Neural cell (in vitro differentiated cells): ENCODE results near the gene CMTM5.

Experiments
- EP300 ChIP-seq: fragments of 450-650 bp; conservative IDR thresholded peaks from 2 replicates; pipeline ENCODE4 v1.6.1; 2014; ENCODE audit warnings: antibody characterized with exemption, mild to moderate bottlenecking, moderate library complexity; ENCODE audit not compliant: poor library complexity, severe bottlenecking
- EZH2 ChIP-seq: fragments of 200-600, 300-800 bp; shearing (Covaris generic), sonication (generic); IDR thresholded peaks from 2 replicates; pipeline ENCODE4 v1.6.1; 2014; ENCODE audit warnings: antibody characterized with exemption, low read length, borderline replicate concordance, mild to moderate bottlenecking; ENCODE audit not compliant: insufficient read depth, poor library complexity, severe bottlenecking
- RAD21 ChIP-seq: fragments of 450-650 bp; conservative IDR thresholded peaks from 2 replicates; pipeline ENCODE4 v1.6.1; 2014; ENCODE audit warnings: antibody characterized with exemption, mild to moderate bottlenecking, moderate library complexity
- SMC3 ChIP-seq: fragments of 450-650 bp; conservative IDR thresholded peaks from 2 replicates; pipeline ENCODE4 v1.6.1; 2014; ENCODE audit warnings: antibody characterized with exemption, mild to moderate bottlenecking, moderate library complexity; ENCODE audit not compliant: poor library complexity
- TF ChIP-seq, protein P1 (sequence below): fragments of 450-650 bp; IDR thresholded peaks from 2 replicates; pipeline ENCODE4 v1.5.1; 2014; ENCODE audit warnings: antibody characterized with exemption, mild to moderate bottlenecking, moderate library complexity; ENCODE audit not compliant: poor library complexity, severe bottlenecking
- TF ChIP-seq, protein P2 (sequence below): IDR thresholded peaks from 2 replicates; pipeline ENCODE4 v1.6.1; 2012; ENCODE audit warnings: borderline replicate concordance

DNA sequence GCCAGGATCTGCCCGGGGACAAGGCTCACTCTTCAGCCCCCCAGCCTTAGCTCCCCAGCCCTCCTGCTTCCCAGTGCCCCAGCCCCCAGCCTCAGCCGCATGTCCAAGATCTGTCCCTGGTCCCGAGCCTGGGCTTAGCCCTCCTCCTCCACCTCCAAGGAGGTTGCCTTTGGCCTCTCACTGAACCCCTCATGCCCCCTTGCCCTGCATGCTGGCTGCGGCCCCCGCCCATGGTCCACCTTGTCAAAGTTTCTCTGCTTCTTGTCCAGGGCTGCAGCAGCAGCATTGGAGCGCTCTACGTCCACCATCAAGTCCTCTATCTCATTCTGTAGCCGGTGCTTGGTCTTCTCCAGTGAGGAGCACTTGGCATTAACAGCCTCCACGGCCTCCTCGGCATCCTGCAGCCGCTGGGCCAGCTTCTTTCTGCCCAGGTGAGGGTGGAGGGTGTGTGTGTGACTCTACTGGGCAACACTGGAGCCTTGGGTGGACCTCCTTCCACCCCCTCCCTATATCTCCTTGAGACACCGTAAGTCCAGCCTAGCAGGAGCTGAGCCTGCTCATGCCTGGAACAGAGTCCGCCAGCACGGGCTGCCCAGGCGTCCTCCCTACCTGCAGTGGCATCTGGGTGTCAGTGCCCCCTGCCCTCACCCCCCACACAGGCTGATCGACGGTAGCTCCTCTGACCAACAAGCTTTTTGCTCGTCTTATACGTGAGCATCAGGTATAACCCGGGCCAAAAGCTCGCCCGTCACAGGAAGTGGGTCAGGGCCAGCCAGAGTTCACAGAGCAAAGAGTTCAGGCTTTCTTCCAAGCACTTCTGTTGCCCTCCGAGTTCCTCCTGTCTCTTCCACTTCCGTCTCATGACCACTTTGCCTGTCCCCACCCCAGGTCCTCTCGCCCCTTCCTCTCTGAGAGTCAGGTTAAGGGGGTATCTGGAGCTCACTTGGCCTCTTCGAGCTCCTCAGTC, 11.4 kb downstream of the CMTM5 start:
- no peak for TF ChIP-seq EP300
- no peak for TF ChIP-seq EZH2
- TF ChIP-seq, protein P1, sequence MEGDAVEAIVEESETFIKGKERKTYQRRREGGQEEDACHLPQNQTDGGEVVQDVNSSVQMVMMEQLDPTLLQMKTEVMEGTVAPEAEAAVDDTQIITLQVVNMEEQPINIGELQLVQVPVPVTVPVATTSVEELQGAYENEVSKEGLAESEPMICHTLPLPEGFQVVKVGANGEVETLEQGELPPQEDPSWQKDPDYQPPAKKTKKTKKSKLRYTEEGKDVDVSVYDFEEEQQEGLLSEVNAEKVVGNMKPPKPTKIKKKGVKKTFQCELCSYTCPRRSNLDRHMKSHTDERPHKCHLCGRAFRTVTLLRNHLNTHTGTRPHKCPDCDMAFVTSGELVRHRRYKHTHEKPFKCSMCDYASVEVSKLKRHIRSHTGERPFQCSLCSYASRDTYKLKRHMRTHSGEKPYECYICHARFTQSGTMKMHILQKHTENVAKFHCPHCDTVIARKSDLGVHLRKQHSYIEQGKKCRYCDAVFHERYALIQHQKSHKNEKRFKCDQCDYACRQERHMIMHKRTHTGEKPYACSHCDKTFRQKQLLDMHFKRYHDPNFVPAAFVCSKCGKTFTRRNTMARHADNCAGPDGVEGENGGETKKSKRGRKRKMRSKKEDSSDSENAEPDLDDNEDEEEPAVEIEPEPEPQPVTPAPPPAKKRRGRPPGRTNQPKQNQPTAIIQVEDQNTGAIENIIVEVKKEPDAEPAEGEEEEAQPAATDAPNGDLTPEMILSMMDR: no peak
- TF ChIP-seq, protein P2, sequence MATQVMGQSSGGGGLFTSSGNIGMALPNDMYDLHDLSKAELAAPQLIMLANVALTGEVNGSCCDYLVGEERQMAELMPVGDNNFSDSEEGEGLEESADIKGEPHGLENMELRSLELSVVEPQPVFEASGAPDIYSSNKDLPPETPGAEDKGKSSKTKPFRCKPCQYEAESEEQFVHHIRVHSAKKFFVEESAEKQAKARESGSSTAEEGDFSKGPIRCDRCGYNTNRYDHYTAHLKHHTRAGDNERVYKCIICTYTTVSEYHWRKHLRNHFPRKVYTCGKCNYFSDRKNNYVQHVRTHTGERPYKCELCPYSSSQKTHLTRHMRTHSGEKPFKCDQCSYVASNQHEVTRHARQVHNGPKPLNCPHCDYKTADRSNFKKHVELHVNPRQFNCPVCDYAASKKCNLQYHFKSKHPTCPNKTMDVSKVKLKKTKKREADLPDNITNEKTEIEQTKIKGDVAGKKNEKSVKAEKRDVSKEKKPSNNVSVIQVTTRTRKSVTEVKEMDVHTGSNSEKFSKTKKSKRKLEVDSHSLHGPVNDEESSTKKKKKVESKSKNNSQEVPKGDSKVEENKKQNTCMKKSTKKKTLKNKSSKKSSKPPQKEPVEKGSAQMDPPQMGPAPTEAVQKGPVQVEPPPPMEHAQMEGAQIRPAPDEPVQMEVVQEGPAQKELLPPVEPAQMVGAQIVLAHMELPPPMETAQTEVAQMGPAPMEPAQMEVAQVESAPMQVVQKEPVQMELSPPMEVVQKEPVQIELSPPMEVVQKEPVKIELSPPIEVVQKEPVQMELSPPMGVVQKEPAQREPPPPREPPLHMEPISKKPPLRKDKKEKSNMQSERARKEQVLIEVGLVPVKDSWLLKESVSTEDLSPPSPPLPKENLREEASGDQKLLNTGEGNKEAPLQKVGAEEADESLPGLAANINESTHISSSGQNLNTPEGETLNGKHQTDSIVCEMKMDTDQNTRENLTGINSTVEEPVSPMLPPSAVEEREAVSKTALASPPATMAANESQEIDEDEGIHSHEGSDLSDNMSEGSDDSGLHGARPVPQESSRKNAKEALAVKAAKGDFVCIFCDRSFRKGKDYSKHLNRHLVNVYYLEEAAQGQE: no peak
- TF ChIP-seq RAD21: no peak
- no peak for TF ChIP-seq SMC3
